ELR (cell line): ENCODE measurements around the gene MED8.

ENCODE experiments used
- DNase-seq: peaks from one replicate; pipeline ENCODE4 v3.0.0-alpha.2; 2015; ENCODE audit warnings: low read depth

The MED8 gene

GRCh38 chr1:43358746-43359693 is 30.6 kb downstream of the MED8 start, which contains the start of gene CDC20:
TSS of gene CDC20 (plus strand) at chr1:43358981. CDS start at chr1:43359216, 235 bp downstream.
- peak; percentile 100 for DNase-seq

- peak; percentile 73 for DNase-seq
Observed at GRCh38 chr1:43358121-43358745, 31.4 kb downstream of the MED8 start.

- DNase-seq, result peak; percentile 51
Observed at GRCh38 chr1:43357251-43357650, 32.3 kb downstream of the MED8 start.

GRCh38 chr1:43354936-43355335 is 34.7 kb downstream of the MED8 start:
- no peak for DNase-seq

GRCh38 chr1:43354471-43354870 is 35.1 kb downstream of the MED8 start:
- DNase-seq, result no peak

GRCh38 chr1:43352881-43353280 is 36.7 kb downstream of the MED8 start:
- DNase-seq, result no peak

- no peak for DNase-seq
Observed at GRCh38 chr1:43352351-43352705, 37.3 kb downstream of the MED8 start.

- no peak for DNase-seq
Observed at GRCh38 chr1:43351421-43352350, 37.9 kb downstream of the MED8 start.

- DNase-seq, result no peak
Observed at GRCh38 chr1:43350976-43351375, 38.6 kb downstream of the MED8 start.

- DNase-seq, result peak; percentile 48
Observed at GRCh38 chr1:43349594-43350306, 39.9 kb downstream of the MED8 start.

- peak; percentile 75 for DNase-seq
Observed at GRCh38 chr1:43348809-43349593, 40.6 kb downstream of the MED8 start.

- DNase-seq, result peak; percentile 29
Observed at GRCh38 chr1:43348343-43348808, 41.2 kb downstream of the MED8 start.

GRCh38 chr1:43346636-43347035 is 43.0 kb downstream of the MED8 start:
- no peak for DNase-seq

- DNase-seq, result no peak
Observed at GRCh38 chr1:43345120-43345519, 44.5 kb downstream of the MED8 start.

- no peak for DNase-seq
Observed at GRCh38 chr1:43344267-43344850, 45.2 kb downstream of the MED8 start.

GRCh38 chr1:43340559-43340958 is 49.0 kb downstream of the MED8 start:
- DNase-seq, result no peak

GRCh38 chr1:43339584-43340232 is 49.9 kb downstream of the MED8 start:
- DNase-seq, result no peak

- DNase-seq, result no peak
Observed at GRCh38 chr1:43338001-43338400, 51.6 kb downstream of the MED8 start.

- no peak for DNase-seq
Observed at GRCh38 chr1:43337588-43337987, 52.0 kb downstream of the MED8 start, which contains the start of gene MPL. TSS of gene MPL (plus strand) at chr1:43337818. CDS start at chr1:43337849, 31 bp downstream.
